GM21390 (cell line): Measurements from ENCODE around the gene MIDN.

Experiments used
- ATAC-seq: cut with Tn5 transposase; IDR thresholded peaks from one replicate; pipeline ENCODE4 v1.9.1; 2021; ENCODE audit not compliant: unreplicated experiment

MIDN gene

DNA sequence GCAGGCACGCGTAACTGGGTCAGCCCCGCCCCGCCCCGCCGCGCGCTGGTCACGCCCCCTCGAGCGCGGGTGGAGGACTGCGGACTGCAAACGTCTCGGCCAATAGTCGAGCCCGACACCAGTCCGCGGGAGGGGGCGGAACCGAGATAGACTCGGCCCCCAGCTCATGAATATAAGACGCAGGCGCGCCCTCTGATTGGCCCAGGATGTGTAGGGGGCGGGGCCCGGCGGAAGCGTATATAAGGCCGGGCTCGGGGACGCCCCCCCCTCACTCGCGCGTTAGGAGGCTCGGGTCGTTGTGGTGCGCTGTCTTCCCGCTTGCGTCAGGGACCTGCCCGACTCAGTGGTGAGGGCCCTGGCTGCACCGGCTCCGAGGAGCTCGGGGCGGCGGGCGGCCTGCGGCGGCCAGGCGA lies 20.7 kb downstream of the MIDN start, which contains the start of gene CIRBP:
TSS of gene CIRBP (plus strand) at position 268 of the 413 bp plus-strand sequence. CDS start 1,602 bp downstream, outside the sequence.
- peak; percentile 52 for ATAC-seq

DNA sequence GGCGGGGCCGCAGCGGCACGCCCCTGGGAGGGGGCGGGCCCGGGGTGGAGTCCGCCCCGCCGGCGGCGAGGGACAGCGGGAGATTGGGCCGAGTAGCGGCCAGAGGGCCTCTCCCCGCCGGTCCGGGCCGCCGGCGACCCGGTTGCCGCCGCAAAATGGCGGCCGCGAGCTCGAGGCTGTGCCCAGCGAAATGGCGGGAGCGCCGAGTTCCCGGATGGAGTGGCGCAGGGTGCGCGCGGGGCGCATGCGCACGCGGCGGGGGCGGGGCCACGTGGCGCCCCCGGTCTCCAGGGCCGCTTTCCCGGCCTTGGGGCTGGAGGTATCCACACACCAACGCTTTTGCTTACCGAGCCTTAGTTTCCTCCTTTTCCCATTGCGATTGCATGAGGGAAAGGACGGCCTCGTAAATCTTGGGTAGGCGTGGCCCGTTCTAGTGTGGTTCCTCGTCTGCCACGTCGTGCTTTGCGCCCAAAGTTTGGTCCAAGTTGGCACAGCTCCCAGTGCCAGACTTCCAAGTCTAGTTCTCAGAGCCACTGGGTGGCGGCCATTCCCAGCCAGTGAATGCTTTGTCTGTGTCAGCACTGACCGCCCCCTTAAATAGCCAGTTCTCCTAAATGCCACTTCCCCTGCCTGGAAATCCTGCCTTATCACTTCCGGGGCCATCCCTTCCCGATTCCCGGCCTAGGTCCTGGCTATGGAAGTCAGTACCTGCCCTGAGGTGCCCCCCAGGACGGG lies 21.3 kb downstream of the MIDN start:
- peak; percentile 19 for ATAC-seq

DNA sequence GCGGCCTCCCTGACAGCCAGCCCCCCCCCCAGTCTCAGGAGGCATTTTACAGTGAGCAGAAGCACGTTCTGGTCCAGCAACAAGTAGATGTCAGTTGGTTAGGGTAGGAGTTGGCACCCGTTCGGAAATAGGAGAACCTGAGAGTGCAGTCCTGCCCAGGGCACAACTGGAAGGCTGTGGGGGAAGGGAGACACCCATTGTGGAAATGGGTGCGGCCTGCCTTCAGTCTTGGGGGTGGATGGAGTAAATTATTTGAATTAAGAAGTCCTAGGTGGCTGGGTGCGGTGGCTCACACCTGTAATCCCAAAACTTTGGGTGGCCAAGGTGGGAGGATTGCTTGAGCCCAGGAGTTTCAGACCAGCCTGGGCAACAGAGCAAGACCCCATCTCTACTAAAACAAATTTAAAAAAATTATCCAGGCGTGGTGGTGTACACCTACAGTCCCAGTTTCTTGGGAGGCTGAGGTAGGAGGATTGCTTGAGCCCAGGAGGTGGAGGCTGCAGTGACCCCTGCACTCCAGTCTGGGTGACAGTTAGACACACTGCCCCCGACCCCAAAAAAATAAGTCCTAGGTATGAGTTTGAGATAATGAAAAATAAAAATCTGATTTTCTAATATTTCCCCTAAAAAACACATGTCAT lies 21.9 kb downstream of the MIDN start:
- ATAC-seq = no peak

DNA sequence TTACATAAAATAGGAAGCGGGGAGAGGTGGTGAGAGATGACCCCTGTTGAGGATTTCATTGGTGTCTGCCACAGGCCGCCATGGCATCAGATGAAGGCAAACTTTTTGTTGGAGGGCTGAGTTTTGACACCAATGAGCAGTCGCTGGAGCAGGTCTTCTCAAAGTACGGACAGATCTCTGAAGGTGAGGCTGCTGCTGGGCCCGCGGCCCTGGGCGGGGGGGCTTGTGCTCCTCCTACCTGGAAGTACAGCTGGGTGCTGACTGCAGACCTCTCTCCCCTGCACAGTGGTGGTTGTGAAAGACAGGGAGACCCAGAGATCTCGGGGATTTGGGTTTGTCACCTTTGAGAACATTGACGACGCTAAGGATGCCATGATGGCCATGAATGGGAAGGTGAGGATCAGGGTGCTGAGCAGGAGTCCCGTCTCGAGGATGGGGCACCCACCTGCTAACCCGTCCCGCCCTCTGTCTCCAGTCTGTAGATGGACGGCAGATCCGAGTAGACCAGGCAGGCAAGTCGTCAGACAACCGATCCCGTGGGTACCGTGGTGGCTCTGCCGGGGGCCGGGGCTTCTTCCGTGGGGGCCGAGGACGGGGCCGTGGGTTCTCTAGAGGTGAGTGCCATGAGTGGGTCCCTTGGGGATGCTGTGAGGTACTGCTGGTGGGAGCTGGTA lies 22.6 kb downstream of the MIDN start:
- no peak for ATAC-seq

DNA sequence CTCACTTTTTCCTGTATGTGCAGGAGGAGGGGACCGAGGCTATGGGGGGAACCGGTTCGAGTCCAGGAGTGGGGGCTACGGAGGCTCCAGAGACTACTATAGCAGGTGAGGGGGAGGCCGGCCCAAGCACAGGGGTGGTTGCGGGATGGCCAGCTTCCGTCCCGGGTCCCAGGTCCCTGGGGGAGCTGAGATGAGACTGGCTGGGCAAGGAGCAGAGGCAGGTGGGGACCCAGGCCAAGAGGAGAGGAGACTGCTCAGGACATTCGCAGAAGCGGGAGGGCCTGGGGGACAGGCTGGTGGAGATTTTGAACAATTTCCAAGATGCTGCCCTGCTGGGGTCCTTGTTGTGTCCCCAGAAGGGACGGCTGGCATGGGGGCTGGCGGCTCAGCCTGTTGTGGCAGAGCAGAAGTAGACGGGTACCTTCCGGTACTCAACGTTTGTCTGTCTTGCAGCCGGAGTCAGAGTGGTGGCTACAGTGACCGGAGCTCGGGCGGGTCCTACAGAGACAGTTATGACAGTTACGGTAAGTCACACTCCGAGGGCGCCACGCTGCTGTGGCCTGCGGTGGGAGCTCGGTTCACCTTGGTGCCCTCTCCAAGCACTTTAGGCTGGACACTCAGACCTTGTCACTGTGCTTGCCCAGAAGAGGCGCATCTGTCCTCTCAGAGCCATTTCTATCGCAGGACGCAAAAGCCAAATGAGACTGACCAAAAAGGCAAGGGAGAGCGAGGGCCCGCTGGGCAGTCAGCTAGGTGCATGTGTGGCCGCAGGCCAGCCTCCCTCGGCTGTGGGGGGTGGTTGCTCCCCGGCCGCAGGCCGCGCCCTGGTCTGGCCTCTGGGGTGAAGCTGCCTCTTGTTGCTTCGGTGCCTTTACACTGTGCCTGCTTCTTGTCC lies 23.4 kb downstream of the MIDN start:
- no peak for ATAC-seq

DNA sequence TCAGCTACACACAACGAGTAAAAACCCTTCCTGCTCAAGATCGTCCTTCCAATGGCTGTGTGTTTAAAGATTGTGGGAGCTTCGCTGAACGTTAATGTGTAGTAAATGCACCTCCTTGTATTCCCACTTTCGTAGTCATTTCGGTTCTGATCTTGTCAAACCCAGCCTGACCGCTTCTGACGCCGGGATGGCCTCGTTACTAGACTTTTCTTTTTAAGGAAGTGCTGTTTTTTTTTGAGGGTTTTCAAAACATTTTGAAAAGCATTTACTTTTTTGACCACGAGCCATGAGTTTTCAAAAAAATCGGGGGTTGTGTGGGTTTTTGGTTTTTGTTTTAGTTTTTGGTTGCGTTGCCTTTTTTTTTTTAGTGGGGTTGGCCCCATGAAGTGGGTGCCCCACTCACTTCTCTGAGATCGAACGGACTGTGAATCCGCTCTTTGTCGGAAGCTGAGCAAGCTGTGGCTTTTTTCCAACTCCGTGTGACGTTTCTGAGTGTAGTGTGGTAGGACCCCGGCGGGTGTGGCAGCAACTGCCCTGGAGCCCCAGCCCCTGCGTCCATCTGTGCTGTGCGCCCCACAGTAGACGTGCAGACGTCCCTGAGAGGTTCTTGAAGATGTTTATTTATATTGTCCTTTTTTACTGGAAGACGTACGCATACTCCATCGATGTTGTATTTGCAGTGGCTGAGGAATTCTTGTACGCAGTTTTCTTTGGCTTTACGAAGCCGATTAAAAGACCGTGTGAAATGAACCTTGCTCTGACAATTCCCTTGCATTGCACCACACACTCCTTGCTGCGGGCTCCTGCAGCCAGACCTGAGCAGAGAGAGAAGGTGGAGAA lies 24.3 kb downstream of the MIDN start:
- no peak for ATAC-seq

DNA sequence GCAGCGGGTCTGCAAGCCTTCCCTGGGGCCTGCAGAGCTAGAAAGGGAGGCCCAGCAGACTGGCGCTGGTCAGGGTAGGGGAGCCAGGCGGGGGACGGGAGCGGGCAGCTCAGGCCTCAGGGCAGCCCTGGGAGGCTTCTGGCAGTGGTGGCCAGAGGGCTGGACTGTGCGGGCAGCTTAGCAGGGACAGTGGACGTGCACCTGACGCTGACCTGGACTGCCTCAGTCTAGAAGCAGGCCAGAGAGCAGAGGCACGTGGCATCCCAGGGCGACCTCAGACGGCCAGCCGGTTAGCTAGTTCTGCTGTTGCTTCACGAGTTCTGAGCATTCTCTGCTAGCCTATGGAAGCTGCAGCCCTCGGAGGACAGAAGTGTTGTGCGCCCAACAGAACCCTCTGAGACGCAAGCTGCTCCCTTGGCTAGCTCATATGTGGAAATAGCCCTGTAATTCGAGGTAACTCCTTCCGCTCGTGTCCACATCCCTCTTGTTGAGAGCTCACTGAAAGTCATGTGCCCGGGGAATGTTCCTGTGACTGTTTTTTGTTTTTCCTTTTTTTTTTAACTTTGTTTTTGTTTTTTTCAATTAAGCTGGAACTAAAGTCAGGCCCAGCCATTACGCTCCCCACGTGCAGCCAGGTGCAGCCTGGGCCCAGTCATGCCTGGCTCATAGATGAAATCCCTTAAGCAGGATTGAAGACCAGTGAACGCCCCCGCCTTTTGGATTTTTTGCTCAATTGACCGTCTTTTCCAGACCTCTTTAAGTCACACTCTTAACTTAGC lies 25.1 kb downstream of the MIDN start:
- no peak for ATAC-seq

DNA sequence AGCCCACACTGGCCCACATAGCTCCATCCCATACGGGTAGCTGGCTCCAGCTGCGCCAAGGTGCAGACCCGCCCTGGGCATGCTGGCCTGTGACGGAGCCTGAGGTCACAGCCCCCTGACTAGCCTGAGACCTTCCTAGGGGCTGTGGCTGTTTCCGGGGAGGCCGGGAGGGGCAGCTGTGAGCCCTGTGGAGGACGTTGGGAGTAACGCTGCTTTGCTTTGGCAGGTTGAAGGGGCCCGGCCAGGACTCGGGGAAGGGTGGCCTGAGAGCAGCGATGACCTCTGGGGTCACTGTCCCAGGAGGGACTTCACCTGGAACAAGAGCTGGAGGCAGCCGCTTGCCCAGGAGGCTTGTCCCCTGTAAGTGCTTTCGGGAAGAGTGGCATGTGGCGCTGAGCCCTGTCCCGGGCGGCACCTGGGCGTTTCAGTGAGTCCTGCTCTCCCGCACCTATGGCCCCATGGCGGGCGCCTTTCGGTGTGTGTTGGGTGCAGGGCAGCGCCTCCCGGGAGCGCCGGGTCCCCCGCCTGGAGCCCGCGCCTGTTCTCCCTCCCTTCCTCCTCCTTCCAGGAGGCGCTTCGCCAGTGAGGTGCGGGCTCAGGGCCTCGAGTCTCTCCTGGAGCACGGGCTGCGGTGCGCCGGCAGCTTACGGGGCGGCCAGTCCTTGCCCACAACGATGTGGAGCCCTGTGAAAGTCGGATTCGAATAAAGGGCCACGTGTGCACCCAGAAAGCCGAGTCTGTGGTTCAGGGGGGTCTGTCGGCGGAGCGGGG lies 25.9 kb downstream of the MIDN start:
- no peak for ATAC-seq

DNA sequence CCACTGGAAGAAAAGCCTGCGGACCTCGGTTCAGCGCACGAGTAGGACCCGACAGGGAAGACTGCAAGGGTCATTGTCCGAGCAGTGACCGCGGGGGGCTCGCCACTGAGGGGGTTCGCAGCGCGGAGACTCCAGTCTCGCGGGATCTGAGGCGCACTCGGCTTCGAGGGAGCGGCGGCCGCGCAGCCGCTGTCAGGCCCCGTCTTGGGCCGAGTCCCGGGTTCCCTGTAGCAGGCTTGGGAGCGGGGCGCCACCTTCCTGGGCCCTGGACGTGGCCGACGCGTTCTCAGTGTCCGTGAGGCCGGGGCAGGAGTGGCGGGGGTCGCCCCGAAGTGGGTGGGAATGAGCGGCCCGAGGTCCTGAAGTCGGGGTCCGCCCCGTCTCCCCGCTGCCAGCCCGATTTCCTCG lies 26.5 kb downstream of the MIDN start:
- peak; percentile 6 for ATAC-seq

DNA sequence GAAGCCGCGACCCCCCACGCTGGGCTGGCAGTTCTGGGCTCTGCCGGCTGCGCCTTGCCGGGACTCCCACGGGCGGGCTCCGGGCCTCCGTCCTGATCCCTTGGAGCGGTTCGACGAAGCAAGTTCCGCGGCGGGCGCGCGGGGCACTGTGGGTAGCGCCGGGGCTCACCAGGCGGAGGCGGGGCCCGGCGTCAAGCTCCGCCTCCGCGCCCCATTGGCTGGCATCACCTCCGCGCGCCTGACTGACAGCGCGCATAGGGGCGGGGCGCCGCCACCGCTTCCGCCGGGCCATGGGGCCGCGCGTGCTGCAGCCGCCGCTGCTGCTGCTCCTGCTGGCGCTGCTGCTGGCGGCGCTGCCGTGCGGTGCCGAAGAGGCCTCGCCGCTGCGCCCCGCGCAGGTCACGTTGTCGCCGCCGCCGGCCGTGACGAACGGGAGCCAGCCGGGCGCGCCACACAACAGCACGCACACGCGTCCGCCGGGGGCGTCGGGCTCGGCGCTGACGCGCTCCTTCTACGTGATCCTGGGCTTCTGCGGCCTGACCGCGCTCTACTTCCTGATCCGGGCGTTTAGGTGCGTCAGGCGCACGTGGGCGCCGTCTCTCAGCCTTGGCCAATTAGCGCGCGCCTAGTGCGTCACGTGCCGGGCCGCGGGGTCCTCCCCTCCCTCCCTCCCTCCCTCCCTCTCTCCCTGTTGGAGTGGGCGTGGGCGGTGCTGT lies 27.0 kb downstream of the MIDN start, which contains the start of gene FAM174C:
TSS of gene FAM174C (plus strand) at position 271 of the 716 bp plus-strand sequence. CDS start at position 291, 20 bp downstream.
- peak; percentile 69 for ATAC-seq

DNA sequence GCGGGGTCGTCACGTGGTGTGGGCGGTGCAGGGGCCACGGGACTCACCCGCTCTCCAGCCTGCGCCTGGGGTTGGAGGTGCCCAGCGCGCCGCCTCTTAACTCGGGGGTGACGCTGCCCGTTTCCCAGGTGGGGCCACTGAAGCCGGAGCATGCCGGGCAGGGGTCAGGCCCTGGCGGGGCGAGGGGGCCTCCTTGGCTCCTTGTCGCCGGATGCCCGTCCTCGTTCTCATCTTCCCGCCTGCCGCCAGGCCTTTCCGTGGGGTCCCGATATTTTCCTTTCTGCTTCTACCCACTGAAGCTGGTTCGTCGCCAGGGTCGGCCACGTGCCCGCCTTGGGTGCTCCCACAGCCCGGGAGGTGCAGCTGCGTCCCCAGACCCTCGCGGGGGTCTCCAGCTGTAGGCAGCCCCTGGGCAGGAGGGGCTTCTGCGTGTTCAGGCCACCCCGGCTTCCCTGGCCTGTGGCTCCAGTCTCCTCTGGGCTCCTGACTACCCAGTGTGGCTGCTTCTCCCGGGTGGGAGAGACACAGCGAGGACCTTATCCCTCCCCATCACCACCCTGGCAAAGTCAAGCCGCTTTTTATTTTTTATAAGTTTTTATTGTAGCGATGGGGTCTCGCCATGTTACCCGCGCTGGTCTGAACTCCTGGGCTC lies 27.7 kb downstream of the MIDN start:
- no peak for ATAC-seq

DNA sequence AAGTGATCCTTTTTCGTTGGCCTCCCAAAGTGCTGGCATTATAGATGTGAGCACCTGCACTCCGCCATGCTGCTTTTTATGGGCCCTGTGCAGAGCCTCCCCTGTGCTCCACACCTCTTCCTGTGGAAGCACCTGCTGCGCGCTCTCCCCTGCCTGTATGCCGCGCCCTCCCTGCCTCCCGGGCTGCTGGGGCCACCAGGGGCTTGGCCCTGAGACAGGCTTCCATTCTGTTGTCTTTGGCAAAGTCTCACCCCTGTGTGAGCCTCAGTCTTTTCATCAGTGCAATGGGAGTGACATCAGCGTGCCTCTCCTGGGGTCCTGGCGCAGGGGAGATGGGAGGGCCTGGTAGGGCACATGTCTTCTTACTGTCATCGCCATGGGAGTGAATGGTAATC lies 28.2 kb downstream of the MIDN start:
- ATAC-seq = no peak

DNA sequence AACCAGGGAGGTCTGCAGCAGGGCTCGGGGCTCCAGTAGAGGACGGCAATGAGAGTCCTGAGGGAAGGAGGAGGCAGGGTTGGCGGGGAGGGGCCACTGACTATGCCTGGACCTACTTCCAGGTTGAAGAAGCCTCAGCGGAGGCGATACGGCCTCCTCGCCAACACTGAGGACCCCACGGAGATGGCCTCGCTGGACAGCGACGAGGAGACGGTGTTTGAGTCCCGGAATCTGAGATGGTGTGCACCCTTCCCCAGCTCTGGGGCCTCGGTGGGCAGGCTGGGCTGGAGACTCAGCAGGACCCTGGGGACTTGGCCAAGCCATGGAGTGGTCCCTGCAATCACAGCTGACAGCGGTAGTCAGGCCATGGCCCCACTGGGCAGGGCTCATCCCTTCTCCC lies 28.7 kb downstream of the MIDN start:
- ATAC-seq = no peak

DNA sequence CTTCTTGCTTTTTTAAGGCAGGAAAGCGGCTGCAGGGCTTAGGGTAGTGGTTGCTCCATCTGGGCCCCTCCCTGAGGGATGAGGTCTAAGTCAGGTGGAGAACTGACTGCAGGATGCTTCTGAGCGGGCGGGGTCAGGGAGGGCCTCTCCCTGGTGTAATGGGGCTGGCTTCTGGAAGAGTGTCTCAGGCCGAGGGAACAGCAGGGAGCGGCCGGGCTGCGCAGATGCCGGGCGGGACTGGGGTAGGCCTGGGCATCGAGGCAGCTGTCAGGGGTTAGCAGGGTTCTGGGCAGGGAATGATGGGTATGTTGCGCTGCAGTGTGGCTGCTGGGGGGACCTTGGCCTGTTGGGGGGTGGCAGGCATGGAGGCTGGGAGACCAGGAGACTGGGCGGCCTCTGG lies 29.7 kb downstream of the MIDN start:
- ATAC-seq = no peak

DNA sequence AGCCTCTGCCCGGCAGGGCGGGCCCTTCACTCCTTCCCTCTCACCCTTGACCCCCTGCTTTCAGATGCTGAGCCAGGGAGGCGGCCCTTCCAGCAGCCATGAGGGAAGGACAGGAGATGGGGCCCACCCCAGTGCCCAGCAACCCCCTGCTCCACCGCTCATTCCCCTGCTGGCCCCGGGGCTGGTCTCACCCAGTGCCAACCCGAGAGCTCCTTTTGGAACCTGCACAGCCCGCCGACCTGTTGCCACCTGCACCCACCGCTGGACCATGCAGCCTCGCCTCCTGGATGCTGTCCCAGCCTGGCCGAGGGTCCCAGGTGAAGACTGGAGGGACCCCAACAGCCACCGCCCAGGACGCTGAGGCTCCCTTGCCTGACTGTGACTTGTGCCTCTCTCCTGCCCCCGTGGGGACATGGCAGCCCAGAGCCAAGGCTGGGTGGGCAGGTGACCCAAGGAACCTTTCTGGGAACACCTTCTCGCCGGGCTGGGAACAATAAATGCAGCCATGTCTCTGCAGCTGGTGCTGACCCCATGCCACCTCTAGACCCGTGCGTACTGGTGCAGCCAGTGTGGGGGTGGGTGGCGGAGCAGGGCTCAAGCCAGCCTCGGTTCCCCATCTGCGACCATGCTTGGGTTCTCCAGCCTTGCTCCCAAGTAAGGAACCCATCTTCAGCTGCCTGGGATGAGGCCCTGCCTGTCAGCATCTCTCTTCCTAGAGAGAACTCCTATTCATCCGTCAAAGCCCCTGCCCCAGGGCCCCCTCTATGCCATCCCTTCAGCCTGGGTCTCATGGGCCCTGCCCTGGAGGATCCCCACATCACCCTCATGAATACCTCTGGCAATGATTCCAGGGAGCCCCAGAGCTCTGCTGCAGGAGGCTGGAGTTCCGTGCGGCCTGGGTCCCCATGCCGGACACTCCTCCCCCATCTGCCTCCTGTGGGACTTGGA lies 30.6 kb downstream of the MIDN start:
- ATAC-seq = no peak

DNA sequence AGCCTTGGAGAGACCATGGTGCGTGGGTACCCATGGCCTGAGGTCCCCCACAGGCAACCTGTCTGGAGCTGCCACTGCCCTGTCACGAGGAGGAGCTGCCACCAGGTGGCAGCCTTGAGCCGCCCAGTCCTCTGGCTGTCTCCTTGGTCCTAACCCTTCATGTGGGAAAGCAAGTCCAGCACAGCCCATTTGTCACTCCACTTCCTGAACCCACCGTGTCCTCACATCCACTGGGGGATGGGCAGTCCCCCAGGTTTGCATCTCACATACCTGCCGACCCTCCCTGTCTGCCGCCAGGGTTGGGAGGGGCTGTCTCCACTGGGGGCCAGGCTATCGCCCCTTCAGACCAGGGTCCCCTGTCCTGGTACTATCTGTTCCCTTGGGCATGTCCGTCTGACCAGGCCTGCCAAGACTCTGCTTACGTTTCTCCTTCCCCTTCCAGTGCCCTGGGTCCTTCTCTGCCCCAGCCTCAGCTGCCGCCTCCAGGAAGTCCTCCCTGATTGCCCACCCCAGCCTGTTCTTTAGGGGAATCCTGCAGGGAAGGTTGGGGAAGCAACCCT lies 31.5 kb downstream of the MIDN start:
- ATAC-seq = no peak
